Loucy (cell line): Measurements from ENCODE around the gene BST1.

Experiments used
- EZH2phosphoT487 ChIP-seq: fragments of 200-600 bp; IDR thresholded peaks from 2 replicates; pipeline ENCODE4 v1.6.1; 2018; ENCODE audit warnings: antibody characterized with exemption, mild to moderate bottlenecking, moderate library complexity, borderline replicate concordance
- TF ChIP-seq, protein P1 (sequence below): fragments of 200-600 bp; sonication (generic); conservative IDR thresholded peaks from 2 replicates; pipeline ENCODE4 v1.5.1; 2014; ENCODE audit warnings: mild to moderate bottlenecking, antibody characterized with exemption, low read length

DNA sequence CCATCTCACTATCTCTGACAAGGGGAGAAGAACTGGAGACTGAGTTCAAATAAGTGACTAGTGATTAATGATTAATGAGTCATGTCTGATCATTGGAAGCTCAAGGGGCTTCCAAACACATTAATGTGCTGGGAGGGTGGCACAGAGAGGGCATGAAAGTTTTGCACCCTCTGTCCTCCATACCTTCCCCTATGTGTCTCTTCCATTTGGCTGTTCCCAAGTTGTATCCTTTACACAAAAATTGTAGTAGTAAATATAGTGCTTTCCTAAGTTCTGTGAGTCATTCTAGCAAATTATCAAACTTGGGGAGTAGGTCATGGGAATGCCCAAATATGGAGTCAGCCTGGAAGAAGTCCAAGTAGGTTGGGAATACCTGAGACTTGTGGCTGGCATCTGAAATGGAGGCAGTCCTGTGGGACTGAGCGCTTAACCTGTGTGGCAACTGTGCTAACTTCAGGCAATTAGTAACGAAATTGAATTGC, 25.3 kb upstream of the BST1 start:
- TF ChIP-seq, protein P1, sequence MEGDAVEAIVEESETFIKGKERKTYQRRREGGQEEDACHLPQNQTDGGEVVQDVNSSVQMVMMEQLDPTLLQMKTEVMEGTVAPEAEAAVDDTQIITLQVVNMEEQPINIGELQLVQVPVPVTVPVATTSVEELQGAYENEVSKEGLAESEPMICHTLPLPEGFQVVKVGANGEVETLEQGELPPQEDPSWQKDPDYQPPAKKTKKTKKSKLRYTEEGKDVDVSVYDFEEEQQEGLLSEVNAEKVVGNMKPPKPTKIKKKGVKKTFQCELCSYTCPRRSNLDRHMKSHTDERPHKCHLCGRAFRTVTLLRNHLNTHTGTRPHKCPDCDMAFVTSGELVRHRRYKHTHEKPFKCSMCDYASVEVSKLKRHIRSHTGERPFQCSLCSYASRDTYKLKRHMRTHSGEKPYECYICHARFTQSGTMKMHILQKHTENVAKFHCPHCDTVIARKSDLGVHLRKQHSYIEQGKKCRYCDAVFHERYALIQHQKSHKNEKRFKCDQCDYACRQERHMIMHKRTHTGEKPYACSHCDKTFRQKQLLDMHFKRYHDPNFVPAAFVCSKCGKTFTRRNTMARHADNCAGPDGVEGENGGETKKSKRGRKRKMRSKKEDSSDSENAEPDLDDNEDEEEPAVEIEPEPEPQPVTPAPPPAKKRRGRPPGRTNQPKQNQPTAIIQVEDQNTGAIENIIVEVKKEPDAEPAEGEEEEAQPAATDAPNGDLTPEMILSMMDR: no peak
- no peak for TF ChIP-seq EZH2phosphoT487
